SKM-1 treated with dmso at 0.1 percent for 144 hours (cell line): ENCODE data around the gene ETFRF1.

Experiments
- DNase-seq: peaks from one replicate; lab custom pipeline; 2025; ENCODE audit not compliant: unreplicated experiment; lab: John Stamatoyannopoulos, UW

ETFRF1 gene

GRCh38 chr12:25208554-25208953 lies 13.5 kb downstream of the ETFRF1 start:
- DNase-seq: no peak

DNA sequence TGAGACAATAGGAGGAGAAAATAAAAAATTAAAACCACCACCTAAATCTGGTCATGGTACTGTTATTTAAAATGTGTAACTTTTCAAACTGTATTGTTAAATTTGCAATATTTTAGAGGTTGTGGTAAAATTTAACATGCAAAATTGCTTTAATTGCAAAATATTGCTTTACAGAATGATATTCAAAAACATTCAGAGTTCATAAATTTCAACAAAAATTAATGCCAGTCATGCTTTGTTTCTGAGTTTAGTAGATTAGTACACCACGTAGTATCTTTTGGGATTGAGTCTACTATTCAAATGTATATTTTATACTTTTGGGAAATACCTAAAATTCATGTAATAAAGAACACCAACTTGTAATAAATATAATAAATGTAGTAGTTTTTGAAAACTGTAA lies 18.3 kb downstream of the ETFRF1 start:
- DNase-seq: no peak

DNA sequence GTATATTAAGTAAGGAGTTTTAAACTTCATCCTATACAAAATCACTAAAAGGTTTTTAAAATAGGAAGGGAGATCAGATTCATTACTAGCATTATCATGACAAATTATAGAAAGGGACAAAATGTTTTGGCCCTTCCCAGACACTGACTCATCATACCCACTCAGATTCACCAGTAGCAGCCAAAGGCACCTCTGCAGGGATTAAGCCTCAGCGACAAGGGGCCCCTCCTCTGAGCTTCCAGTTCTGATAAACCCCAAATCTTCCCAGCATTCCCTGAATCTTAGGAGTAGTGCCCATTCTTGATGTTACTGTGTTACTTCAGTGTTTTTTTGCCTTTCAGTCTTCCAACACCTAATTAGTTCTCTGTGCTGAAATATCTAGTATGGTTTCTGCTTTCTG lies 41.2 kb downstream of the ETFRF1 start:
- no peak for DNase-seq

GRCh38 chr12:25236626-25237025 lies 41.6 kb downstream of the ETFRF1 start:
- DNase-seq: no peak

- DNase-seq: peak; percentile 4
These were observed 46.4 kb downstream of the ETFRF1 start for GRCh38 chr12:25241167-25242020.

- DNase-seq: no peak
These were observed 48.1 kb downstream of the ETFRF1 start for GRCh38 chr12:25242981-25243679.

DNA sequence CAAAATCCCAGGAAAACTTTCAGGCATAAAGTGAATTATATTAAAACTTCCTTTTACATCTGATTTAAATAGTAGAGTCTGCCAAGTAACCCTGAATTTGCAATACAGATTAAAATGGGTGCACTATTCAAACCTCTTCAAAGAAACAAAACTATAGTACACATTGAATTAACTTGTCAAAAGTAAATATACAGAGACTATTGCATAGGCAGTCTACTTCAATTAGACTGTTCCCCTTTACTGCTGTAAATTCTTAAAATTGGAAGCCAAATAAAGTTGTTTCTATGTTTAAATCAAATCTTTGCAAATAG lies 48.6 kb downstream of the ETFRF1 start:
- no peak for DNase-seq

DNA sequence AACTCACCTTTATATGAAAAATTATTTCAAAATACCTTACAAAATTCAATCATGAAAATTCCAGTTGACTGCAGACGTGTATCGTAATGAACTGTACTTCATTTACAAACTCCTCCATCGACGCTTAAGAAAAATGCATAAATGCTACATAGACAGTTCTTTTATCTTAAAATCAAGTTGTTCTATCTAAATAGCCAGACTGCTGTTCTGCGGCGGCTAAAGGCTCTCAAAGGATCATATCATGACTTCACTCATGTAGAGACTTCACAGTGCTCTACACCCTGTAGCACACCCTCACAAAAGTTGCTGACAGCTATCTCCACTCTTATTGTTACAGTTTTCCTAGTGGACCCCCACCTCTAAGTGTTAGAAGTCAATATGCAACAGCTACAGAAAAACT lies 50.5 kb downstream of the ETFRF1 start:
- DNase-seq: no peak

- no peak for DNase-seq
These were observed 53.1 kb downstream of the ETFRF1 start for GRCh38 chr12:25248137-25248536.

- no peak for DNase-seq
These were observed 53.7 kb downstream of the ETFRF1 start for GRCh38 chr12:25248732-25249131.

DNA sequence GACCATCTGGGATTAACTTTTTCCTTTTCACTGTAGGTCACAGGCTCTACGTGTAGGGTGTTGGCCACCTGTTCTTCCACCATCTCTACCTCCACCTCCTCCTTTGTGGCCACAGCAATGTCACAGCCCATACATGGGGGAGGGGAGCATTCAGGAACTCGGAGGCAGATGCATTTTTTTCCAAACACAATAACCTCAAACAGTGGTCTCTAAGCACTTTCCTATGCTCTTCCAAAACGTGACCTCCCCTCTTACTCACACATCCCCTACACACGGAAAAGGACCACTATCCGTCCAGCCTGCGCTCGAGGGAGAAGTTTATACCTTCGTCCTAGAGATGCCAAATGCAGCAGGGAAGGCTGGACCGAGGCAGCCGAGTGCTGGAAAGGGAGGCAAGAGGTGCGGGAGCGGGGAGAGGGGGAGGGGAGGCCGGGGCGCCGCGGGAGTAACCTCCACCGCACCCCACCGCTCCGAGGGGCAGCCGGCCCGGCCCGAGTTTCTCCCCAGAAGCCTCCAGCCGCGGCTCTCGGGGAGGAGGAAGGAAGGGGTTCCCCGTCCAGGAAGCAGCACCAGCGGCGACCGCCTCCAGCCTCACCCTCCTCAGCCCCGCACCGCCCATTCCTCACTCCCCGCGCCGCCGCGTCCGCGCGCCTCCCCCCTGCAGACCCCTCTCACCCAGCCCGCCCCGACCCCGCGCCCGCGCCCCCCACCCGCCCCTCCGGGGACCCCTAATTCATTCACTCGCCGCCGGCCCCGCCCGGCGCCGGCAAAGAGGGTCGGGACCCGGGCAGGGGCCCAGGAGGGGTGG lies 55.1 kb downstream of the ETFRF1 start:
- peak; percentile 1 for DNase-seq

- DNase-seq: peak; percentile 84
These were observed 56.0 kb downstream of the ETFRF1 start, which contains the start of gene KRAS for GRCh38 chr12:25250744-25251730. TSS of gene KRAS (minus strand) at chr12:25250929.

- no peak for DNase-seq
These were observed 56.7 kb downstream of the ETFRF1 start for GRCh38 chr12:25251769-25252168.

DNA sequence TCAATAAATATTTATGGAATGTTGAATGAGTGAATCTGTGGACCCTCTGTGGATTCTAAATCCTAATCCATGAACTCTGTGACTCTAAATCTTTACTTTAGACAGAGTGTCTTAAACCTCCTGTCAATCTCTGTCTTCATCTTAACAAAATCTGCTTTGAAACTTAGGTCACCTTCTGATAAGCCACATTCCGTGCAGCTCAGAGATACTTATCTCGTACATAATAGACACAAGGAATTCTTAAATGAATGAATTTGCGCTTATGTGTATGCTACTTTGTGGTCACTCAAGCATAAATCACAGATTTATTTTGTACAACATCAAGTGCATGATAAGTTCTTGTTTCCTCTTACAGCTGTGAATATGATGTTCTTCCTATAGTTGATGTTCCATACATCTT lies 57.9 kb downstream of the ETFRF1 start:
- DNase-seq: no peak

DNA sequence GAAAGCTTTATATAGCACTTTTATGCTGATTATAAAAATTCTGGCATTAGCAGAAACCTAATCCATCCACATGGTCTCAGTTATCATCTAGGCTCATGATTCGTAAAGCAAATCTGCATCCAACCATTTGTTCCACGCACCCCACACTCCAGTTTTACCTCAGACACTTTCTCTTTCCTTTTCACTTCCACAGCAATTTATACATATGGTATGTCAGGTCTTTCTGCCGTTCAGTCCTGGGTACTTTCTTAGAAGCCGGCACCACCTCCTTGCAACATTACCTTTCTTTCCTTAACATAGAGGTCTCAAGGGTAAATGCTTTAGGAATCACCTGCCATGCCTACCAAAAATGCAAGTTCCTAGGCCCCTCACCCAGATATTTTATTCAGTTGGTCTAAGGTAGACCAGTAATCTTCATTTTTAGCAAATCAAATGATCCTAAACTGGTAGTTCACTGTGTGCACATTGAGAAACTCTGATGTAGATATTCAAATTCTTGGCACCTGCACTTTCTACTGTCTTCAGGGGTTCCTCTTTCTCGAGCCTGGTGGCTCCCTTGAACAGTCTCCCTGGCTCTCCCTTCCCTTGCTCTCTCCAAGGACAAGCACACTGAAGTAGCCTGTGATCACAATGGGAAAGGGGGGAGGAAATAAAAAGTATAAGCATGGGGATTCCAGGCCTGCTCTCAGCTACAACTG lies 58.5 kb downstream of the ETFRF1 start:
- DNase-seq: no peak

DNA sequence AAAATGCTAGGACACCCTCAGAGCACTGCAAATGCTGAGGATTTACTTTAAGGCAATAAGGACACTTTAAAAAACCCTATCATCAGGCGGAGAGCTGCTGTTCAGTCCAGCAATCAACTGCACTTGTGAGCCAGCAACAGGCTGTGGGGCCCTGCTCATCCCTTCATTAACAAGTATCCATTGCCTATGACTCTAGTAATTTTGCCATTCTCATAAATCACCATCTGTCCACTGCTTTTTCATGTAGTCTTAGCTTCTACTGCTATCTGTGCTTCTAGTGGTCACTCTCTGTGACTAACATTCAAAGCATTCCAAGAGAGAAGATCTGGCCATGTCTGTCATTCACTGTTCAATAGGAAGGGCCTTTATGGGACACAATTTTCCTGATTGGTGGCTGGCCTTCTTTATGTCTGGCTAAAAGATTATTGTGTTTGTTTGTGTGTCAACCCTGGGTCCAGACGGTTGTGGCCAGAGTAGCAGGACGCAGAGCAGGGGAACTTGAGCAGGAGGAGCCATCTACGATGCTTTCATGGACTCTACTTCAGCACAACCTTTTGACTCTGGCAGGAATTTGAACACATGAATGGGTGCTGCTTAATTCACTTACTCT lies 59.3 kb downstream of the ETFRF1 start:
- DNase-seq: no peak
